NCI-H82 (cell line): ENCODE results near the gene FAM24B.
"Not testable (repeated sequence)": the region's sequence is repeated elsewhere in the genome, so short reads cannot be mapped to it uniquely, and the experiment has no call there.

Experiments
- DNase-seq: peaks from one replicate; lab custom pipeline; 2025; lab: John Stamatoyannopoulos, UW

The FAM24B gene

GRCh38 chr10:122858042-122858441 lies 21.3 kb downstream of the FAM24B start:
- DNase-seq = not testable (repeated sequence)

DNA sequence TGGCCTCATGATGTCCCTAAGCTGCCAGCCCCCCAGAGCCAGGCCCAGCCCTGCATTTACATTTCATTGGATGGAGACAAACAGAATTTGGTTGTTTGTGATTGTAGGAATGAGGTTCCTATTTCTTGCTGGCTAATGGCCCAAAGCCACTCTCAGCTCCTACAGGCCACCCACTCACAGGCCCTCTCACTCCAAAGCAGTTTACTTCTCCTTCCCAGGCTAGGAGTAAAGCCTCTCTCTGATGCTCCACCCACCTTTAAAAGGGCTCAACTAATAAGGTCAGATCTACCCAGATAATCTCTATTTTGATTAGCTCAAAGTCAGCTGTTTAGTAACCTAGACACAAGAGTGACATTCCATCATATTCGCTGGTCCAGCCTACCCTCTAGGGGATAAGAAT lies 22.5 kb downstream of the FAM24B start:
- peak; percentile 14 for DNase-seq

- DNase-seq = no peak
Measured at GRCh38 chr10:122855745-122856144, 23.6 kb downstream of the FAM24B start.

DNA sequence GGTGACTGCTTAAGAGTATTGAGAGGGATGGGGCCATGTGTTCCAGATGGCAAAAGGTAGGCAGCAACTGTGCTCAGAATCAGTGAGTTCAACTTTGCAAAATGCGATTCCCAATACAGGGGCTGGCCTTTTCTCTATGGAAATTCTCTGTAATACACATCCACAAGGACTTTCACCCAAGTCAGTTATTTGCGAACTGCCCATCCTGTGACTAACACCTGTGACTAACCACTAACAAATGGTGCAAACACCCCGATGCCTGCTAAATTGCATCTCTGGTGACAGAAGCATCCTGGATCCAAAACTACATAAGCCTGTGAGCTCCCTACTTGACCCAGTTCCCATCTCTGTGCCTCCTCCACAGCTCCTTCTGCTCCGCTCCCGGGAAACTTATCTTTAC lies 24.7 kb downstream of the FAM24B start:
- DNase-seq = no peak

- no peak for DNase-seq
Measured at GRCh38 chr10:122853665-122854313, 25.6 kb downstream of the FAM24B start.

DNA sequence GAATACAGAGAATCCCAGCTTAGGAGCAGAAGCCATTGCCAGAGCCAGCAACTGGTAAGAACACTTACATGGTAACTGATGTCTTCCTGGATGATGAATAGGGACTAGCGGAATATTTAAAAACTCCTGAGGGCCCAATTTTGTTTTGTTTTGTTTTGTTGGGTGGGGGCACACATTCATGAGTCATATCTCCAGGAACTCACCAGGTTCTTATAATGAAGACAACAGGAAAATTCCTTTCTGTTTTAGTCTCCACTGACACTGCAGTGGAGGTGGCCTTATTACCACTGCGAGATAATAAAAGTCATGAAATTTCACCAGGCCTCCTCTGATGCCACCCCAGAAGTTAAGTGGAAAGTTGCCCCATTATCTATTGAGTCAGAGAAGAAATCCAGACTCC lies 27.1 kb downstream of the FAM24B start:
- DNase-seq = no peak

GRCh38 chr10:122850705-122851640 lies 28.4 kb downstream of the FAM24B start:
- no peak for DNase-seq

GRCh38 chr10:122849900-122850605 lies 29.3 kb downstream of the FAM24B start:
- no peak for DNase-seq

DNA sequence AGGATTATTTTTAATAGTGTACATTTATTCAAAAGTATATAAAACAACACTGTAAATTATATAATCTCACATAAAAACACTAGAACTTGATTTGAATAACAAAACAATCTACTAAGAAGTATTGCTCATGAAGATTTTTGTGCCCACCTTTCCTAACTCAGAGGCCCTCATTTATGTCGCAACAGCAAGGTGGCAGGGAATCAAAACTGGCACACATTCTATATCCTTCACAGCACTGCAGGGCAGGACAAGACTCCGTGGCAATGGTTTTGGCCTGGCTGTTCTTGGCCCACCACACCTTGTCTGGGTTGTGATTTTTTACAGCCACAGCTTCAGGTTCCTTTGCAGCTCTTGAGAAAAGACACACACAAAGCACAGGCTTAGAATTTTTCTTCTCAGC lies 30.3 kb downstream of the FAM24B start:
- DNase-seq = no peak

- DNase-seq = peak; percentile 70
Measured at GRCh38 chr10:122847782-122848604, 31.4 kb downstream of the FAM24B start.

- DNase-seq = no peak
Measured at GRCh38 chr10:122845783-122846332, 33.5 kb downstream of the FAM24B start, which contains the start of gene CUZD1. Gene CUZD1, minus strand, starts transcription at chr10:122845857. Its CDS starts 14 bp downstream, at chr10:122845843.

DNA sequence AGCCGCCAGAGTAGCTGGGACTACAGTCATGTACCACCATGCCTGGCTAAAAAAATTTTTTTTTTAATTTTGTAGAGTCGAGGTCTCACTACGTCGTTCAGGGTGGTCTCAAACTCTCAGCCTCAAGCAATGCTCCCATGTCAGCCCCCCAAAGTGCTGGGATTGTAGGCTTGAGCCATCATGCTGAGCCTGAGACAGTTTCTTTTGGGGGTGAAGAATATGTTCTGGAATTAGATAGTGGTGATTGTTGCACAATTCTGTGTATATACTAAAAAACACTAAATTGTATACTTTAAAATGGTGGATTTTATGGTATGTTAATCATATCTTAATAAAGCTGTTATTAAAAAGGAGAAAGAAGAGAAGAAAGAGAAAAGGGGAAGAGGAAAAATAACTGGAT lies 35.2 kb downstream of the FAM24B start:
- DNase-seq = no peak

- DNase-seq = no peak
Measured at GRCh38 chr10:122841569-122841968, 37.8 kb downstream of the FAM24B start.

DNA sequence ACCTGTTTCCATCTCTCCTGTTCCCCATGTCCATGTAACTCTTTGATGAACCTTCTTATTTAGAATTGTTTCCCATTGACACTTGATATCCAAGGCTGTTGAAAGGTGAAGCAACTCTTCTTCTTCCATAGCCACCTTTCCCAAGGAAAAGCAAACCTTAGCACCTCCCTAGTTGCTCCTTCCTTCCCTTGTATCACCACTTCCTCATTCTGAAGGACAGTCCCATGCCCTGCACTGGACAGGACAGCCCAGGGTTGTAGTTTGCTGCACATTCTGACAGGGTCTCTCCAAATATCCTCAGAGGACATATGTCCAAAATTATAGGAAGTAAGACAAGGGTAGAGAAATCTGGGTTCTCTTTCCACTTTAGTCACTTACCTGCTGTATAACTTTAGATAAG lies 39.9 kb downstream of the FAM24B start:
- DNase-seq = no peak

DNA sequence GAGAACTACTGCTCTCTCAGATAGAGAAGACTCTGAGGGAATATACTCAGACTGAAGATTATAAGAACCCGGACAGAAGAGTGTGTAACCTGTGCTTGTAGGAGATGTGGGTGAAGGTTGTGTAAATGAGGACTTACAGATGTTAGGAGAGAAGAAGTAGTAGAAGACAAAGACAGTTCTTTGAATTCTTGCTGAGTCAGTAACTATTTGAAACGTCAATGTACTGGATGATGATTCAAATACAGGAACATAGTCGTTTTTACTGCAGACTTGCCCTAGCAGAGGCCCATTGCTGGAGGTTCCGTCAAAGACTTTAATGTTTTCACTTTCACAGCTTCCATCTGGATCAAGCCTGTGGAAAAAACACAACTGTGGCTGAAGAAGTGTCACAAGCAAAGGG lies 40.5 kb downstream of the FAM24B start:
- DNase-seq = no peak

GRCh38 chr10:122835908-122836307 lies 43.5 kb downstream of the FAM24B start:
- DNase-seq = no peak

- no peak for DNase-seq
Measured at GRCh38 chr10:122830965-122831353, 48.4 kb downstream of the FAM24B start.

DNA sequence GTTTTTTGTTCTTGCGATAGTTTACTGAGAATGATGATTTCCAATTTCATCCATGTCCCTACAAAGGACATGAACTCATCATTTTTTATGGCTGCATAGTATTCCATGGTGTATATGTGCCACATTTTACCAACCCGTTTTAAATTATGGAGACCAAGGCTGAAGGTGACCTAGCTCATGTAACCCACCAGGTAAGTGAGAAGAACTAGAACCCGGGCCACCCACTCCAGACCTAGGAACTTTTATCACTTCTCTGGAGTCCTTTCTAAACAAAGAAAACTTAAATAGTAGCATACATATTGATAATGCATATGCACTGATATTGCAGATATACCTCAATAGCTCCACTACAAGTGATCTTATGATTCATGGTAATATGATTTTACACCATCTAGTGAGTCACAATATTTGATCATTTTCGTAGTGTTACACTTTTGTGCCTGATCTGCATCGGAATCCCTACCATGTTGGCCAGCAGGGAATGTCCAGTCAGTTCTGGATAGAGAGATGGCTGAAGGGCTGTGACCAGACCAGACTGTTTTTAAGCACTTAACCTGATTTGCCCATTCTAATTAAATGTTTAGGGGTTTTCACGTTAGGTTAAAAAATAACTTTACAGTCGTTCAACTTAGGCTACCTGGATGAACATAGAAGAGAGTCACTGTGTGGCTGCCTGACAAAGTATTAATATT lies 49.0 kb downstream of the FAM24B start:
- DNase-seq = no peak

- no peak for DNase-seq
Measured at GRCh38 chr10:122829454-122829853, 49.9 kb downstream of the FAM24B start.

GRCh38 chr10:122828716-122829255 lies 50.6 kb downstream of the FAM24B start:
- no peak for DNase-seq

- no peak for DNase-seq
Measured at GRCh38 chr10:122827302-122827701, 52.1 kb downstream of the FAM24B start.
